HG02759 (cell line): ENCODE data around the gene WWOX.
A peak's percentile ranks its signal among the peaks of the same experiment; 100 is the strongest.

Source experiments
- ATAC-seq: cut with Tn5 transposase; IDR thresholded peaks from one replicate; pipeline ENCODE4 v1.9.1; 2021; ENCODE audit warnings: mild to moderate bottlenecking, moderate library complexity; ENCODE audit not compliant: unreplicated experiment

The WWOX gene

DNA sequence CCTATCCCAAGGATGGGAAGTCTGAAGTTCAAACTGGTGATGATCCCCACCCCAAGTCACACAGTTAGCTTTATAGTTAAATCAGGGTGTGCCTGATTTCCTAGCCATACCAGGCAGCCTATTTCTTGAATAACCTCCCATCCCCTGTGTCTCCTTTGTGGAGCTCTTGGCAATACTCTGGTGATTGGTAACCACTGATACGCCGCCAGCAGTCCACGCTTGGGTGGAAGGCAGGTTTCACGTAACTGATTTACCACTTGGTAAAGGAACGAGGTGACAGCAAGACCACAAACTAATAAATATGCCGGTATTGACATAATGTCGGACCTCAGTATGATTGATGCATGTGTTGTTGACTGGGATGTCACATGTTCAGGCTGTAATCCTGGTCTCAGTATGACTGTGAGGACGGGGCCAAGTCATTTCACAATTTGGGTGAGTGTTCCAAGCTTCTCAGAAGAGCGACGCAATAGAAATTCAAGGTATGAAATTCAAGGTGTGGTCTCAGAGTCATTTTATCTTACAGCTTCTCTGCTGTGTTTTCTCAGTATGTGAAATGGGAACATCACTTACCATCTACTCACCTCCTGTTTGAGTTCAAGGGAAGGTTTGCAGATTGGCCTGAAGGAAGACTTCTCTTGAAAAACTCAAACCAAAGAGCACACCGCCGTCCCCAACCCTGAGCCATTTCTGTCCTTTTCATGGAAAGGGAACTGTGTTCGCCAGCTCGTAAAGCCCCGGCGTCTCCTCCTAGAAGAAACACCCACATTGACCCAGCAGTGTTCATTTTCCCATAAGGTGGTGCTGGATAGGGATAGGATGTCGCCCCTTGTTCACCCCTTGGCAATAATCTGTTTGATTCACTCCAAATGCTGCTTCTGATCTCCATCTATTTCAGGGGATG lies 678.9 kb downstream of the WWOX start:
- peak; percentile 79 for ATAC-seq

DNA sequence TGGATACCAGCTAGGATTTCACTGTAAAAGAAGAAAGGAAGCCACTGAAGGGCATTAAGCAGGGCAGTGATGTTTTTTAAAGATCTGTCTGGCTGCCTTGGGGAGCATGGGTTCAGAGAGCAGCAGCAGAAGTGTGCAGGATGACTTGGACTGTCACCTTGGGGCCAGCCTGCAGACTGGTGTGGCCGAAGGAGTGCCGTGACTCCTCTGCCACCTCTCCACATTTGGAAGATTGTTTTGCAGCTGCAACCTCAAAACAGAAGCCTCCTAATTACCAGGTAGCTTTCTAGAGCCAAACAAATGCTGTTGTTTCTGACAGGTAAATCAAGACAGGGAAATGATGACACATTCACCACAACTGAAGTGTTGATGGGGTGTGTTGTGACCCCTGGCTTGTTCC lies 681.4 kb downstream of the WWOX start:
- ATAC-seq, result no peak

DNA sequence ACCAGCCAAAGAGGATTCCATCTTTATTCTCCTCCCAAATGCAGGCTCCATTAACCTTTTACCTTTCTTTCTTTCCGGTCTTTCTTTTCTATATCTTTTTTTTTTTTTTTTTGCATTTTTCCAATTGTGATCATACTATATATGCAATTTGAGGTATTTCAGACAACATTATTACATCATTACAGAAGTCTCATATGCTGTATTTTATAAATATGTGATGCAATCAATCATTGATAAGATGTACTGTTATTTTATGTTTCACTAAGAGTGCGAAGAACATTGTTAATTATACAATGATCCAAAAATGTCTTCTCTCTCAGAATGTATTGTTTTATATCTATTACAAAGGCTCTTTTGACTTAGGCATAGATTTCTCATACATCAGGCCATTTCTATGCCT lies 683.1 kb downstream of the WWOX start:
- no peak for ATAC-seq

DNA sequence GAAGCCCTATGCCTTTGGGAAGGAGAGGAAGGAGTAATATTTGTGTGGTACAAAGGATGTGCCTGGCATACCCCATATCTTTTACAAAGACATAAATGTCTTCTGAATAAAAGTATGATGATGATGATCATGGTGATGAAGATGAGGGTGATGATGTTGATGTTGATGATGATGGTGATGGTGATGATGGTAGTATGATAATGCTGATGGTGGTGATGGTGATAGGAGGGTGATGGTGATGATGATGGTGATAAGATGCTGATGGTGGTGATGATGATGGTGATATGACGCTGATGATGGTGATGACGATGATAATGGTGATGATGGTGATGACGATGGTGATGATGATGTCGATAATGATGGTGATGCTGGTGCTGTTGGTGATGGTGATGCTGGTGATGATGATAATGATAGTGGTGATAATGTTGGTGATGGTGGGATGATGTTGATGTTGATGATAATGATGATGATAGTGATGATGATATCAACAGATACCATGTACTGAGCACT lies 684.2 kb downstream of the WWOX start:
- no peak for ATAC-seq

DNA sequence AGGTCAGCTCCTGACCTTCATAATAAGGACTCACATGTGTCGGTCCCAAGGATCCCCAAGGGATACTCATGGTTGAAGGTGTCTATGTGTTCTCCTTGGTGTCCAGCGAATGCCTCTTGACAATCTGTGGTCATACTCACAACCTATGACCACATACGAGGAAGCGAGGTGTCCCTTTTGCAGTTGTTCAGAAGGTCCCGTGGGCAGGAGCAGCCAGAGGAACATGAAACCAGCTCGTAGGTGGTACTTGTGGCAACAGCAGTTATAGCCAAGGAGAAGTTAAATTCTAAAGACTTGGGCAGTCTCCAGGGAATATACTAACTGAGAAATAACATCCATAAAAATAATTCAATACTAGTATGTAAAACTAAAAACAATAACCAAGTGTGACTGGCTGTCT lies 685.3 kb downstream of the WWOX start:
- ATAC-seq, result no peak

DNA sequence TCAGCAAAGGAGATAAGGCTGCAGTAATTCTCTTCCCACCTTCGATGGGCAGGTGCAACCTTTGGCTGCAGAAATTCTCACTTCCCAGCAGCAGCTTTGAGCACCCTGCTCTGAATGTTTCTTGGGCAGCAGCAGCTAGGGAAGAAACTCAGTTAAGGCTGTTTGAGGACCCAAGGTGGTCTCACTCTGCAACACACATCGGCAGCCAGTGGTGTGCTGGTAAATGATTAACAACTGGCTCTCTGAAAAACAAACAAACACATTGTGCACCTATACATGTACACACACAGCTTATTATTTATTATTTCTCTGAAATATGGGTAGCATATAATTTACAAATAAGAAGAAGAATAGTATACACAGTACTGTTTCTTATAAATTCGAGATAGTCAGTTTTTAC lies 685.8 kb downstream of the WWOX start:
- no peak for ATAC-seq

DNA sequence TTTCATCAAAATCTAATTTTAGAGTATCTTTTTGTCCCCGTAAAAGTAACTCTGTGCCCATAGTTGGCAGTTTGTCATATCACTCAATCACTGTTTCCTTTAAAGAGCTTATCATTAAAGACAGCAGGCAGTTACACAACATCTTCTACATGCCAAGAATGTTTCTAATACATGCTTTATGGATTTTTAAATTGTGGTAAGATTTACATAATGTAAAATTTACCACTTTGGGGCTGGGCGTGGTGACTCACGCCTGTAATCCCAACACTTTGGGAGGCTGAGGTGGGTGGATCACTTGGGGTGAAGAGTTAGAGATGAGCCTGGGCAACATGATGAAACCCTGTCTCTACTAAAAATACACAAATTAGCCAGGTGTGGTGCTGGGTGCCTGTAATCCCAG lies 687.2 kb downstream of the WWOX start:
- ATAC-seq, result no peak

DNA sequence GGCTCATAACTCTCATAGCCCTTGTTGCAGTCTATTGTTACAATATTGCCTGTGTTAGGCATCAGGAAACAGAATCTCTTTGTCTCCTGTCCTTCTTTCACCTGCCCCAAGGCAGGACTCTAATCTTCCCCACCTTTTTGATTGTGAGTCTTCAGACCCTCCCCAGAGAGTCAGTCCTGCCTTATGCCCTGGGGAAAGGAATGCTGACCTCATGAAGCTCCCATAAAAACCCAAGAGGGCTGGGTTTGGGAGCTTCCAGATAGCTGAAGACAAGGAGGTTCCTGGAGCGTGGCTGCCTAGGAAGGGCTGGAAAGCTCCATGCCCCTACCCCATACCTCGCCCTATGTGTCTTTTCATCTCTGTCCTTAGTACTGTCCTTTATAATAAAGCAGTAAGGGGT lies 688.8 kb downstream of the WWOX start:
- ATAC-seq, result no peak

DNA sequence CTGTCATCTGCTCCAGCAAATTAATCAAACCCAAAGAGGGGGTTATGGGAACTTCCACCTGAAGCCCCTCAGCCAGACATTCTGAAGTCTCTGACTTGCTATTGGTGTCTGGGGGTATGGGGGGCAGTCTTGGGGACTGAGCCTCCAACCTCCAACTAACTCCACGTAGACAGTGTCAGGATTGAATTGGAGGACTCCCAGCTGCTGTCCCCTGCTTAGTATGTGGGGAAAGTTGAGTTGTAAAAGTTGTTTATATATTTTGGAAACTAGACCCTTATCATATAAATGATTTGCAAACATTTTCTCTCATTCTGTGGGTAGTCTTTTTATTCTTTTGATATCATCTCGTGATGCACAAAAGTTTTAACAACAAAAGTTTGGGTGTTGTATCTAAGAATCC lies 689.2 kb downstream of the WWOX start:
- ATAC-seq, result no peak

DNA sequence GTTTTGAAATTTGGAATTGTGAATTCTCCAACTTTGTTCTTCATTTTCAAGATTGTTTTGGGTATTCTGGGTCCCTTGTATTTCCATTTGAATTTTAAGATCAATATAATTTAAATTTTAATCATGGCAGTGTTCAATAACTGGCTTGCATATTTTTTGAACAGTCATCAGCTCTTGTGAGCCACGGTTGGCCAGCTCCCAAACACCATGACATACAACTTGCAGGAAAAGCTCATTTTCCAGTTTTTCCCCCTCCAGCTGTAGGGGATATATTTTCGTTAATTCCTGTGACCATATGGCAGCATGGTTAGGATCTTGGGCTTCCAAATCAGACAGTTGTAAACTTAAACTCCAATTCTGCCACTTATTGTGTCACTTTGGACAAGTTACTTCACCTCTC lies 690.1 kb downstream of the WWOX start:
- no peak for ATAC-seq

DNA sequence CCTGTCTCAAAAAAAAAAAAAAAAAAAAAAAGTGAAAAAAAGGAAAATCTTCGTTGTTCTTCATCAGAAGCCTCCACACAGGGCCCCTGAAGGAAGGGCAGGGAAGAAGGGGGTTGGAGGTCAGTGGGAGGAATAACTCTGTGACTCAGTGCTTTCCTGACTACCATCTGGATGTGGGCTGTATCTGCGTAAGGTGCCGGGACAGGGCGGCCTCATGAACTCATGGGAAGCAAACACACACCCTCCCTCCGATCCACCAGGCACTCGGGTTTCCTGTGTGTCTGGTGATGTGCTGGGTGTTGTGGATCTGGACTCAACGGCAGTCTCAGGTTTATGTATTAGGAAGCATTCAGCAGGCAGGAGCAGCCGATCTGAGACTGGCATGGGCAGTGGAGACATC lies 691.6 kb downstream of the WWOX start:
- no peak for ATAC-seq

DNA sequence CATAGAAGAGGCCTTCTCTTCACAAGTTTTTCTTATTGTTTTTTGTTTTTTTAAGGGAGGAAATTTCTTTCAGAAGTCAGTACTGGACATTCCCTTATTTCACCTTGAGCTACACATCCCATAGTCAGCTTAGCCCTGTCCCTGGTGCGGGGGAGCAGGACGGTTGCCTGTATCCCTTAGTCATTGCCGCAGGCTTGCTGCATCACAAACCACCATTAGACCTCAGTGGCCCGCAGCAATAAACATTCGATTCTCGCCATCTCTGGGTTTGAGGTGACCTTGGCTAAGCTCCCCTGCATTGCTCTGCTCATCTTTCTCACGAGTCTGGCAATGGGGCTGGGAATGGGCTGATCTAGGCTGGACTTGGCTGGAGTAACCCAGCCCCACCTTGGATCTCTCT lies 692.5 kb downstream of the WWOX start:
- no peak for ATAC-seq

DNA sequence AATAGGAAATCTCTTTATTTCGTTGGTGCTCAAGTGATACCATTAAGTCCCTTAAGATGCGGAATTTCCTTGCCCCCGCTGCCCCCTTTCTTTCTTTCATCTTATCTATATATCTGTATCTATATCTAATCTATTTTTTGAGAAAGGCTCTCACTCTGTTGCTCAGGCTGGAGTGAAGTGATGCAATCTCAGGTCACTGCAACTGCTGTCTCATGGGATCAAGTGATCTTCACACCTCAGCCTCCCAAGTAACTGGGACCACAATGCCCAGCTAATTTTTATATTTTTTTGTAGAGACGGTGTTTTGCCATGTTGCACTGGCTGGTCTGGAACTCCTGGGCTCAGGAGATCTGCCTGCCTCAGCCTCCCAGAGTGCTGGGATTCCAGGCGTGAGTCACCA lies 693.5 kb downstream of the WWOX start:
- ATAC-seq, result no peak

DNA sequence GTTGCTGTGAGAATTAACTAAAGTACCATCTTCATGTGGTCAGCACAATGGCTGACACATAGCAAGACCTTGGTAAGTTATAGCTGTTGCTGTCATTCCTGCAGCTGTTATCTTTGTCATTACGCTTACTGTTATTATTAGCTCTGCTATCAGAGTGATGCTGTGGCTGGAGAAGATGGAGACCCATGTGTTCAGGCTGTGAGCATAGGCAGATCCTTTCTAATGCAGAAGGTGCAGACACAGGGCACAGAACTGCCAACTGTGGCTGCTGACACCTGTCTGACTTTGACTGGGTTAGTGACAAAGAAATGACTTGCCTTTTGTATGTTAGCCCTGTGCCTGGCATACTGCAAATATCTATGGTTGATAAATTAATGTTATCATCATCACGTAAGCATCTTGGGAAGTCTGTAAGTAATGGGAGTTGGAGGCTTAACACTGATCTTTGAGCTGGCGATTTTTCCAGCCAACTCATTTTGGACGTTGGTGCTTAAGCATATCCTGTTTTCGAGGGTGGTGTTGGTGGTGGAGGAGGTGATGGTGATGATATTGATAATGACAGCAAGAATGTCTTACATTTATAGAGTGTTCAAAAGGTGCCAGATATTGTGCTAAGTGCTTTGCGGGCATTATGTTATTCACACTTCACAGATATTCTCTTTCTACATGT lies 695.3 kb downstream of the WWOX start:
- ATAC-seq, result no peak

DNA sequence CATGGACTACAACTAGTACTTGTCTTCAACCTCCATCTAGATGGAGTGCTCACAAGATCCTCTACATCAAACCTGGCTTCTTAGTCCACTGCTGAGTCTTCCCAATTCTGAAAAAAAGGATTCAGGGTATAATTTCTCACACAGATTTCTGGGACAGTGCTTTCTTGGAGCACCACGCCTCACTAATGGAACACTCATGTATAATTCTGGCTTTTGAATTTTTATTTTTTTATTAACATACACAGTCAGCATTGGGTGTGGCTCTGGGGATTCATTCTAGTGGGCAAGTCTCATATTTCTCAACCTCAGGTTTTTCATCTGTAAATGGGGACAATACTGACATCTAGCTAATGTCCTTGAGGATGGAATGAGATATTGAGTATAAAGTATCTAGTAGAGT lies 696.0 kb downstream of the WWOX start:
- ATAC-seq, result no peak

DNA sequence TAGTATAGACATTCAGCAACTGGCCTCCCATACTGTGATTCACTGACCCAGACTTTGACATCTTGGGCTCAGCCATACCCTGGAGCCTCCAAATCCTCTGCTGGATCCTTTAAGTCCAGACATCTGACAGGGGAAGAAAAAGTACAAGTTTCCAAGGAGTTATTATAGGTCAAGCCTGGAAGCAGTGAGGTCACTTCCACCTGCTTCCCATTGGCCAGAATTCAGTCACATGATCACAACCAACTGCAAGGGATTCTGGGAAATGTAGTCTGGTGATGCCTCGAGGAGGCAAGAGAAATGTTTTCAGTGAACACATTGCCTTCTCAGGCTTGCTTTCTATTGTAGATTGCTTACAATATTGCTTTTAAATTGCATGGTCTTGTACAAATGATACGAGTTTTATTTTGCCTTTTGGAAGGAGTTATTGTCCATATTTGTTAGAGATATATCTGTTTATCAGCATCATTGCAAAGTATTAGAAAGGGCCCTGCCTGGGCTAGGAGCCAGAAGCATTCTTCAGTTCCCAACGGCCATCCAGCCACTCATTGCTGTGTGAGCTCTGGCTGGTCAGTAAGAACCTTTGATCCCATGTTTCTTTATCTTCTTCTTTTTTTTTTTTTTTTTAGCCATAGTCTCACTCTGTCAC lies 696.9 kb downstream of the WWOX start:
- ATAC-seq, result no peak

DNA sequence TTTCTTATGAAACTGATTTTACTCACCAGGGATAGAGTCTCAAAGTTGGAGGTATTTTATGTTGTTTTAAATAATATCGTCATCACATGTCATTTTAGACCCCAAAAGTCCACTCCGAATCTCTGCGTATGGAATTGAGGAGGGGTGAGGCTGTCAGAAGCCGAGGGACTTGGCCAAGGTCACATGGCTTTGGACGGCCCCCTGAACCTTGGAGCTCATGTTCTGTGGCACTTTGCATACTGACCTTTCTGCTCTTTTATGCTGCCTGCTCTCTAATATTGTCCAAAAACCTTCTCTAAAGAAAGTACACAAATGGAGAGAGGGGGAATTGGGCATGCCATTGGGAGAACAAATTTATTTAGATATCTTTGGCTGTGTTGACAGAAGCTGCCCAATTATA lies 700.0 kb downstream of the WWOX start:
- no peak for ATAC-seq

DNA sequence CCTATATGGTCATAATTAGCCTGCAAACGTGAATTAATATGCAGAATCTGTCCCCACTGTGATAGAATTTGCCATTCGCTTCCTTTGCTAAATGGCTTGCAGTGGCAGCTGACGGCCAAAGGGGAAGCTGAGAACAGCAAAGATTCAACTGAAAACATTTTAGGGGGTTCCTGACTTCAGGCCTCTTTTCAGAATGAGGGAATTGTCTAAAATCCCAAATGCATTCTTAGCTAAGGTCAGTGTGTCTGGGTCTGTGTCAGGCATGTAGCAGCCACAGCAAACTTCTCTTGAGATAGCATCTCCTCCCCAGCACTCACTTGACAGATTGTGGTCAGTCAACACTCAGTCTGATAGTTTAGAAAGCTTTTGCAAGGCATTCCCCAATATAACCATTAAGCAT lies 701.1 kb downstream of the WWOX start:
- ATAC-seq, result no peak

DNA sequence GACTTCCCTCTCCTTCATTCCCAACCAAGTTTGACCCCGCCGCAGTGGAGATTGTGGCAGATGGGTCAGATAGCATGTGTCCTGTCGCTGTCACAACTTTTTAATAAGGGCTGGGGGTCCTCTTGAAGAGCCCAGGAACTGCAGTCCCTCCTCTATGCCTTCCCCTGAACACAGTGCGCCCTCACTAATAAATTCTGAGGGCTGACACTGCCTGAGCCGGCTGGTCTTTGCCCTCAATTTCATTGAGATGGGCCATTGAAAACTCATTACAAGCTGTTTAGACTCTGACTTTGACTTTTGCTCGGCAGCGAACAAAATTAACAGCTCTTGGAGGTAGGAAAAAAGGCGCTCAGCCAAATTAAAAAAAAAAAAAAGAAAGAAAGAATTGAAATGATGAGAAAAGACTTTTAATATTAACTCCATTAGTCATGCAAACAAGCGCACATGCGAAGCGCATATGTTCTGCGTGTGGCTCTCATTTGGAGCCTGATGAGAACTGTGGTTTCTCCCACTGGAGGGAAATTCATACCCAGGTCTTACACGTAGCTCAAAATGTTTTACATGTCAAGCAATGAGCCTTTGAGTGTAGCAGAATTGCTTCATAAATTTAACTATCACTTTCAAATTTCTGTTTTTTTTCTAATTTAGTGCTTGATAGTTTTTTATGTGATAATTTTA lies 704.7 kb downstream of the WWOX start:
- no peak for ATAC-seq

DNA sequence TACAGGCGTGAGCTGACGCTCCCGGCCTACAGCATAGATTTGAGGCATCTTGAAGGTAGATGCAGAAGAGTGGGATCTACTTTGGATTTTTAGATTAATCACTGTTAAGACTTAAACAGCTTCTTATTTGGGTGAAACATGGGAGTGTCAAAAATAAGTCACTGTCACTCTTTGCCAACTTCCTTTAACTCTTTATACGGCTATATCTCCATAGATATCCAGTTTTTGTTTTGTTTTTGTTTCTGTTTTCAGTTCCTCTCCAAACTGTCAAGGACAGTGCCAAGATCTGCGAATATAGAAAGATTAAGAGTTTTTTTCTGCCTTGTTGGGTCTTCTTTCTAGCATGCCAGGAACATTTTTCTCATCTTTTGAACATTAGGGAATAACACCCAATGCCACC lies 706.1 kb downstream of the WWOX start:
- no peak for ATAC-seq

DNA sequence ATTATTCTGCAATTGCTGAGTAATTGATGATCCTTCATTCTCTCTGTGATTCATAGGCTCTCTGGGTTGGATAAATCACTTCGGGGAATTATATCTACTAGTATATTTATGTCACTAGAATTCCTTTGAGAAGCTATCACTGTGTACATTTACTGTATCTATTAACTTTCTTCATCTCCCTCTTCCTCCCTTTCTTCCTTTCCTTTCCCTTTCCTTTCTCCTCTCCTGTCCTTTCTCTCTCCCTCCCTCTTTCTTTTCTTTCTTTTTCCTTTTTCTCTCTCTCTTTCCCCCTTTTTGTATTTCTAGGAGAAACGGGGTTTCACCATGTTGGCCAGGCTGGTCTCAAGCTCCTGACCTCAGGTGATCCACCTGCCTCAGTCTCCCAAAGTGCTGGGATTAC lies 711.8 kb downstream of the WWOX start:
- no peak for ATAC-seq
